Endothelial cell of umbilical vein (primary cell): ENCODE data around the gene PDE6B. TPM values are rescaled to one million over a fixed set of nuclear protein-coding genes. Genes with fewer than 3 reads are reported as not detected.

Experiments
- BruUV-seq: library from RNA; stranded (reverse); fragments of 400-500 nt; replicated peaks from 2 replicates; lab custom pipeline; 2021; lab: Mats Ljungman, UMichigan
- CTCF ChIA-PET: fragments of 300-600, 350-600 bp; sonication (Branson Sonifier 250); formaldehyde crosslinking; loops from one replicate; lab custom pipeline; 2021; ENCODE audit warnings: antibody characterized with exemption, inconsistent platforms; lab: Charles Lee
- POLR2A ChIA-PET: fragments of 300-600, 350-600 bp; sonication (Branson Sonifier 250); formaldehyde crosslinking; loops from one replicate; lab custom pipeline; 2021; ENCODE audit warnings: antibody characterized with exemption, inconsistent platforms; lab: Charles Lee
- DNase-seq: peaks from one replicate; pipeline ENCODE4 v3.0.0-alpha.2; 2011; ENCODE audit warnings: low read depth, low spot score
- FAIRE-seq: peaks from 2 replicates; lab custom pipeline; 2011; peaks lifted over from hg19 to GRCh38; lab: Jason Lieb, UNC
- H2AFZ ChIP-seq: 2 replicates; pipeline ENCODE4 v1.6.0; 2012; ENCODE audit warnings: low read depth, low read length, control low read depth, inconsistent platforms
- H3K27ac ChIP-seq: 2 replicates; pipeline ENCODE4 v1.5.1; 2011; ENCODE audit warnings: low read depth, mild to moderate bottlenecking, control low read depth, low read length, moderate library complexity; ENCODE audit not compliant: insufficient read depth
- H3K27me3 ChIP-seq, 2 experiments: 2 replicates each; pipeline versions ENCODE4 v1.6.0 to v1.6.1; 2011; ENCODE audit warnings: low read length in 2 of 2, mixed read lengths in 1 of 2; ENCODE audit not compliant: control insufficient read depth in 2 of 2, insufficient read depth in 2 of 2
- H3K36me3 ChIP-seq, 2 experiments: 2 replicates in 1 of 2; 3 replicates in 1 of 2; pipeline ENCODE4 v1.5.1; 2011; ENCODE audit warnings: low read length in 2 of 2, mild to moderate bottlenecking in 1 of 2, moderate library complexity in 1 of 2; ENCODE audit not compliant: control insufficient read depth in 2 of 2, insufficient read depth in 2 of 2; ENCODE audit errors: extremely low read depth in 1 of 2
- H3K4me1 ChIP-seq: 3 replicates; pipeline ENCODE4 v1.5.1; 2011; ENCODE audit warnings: mild to moderate bottlenecking, low read length; ENCODE audit not compliant: control insufficient read depth, insufficient read depth; ENCODE audit errors: extremely low read depth
- H3K4me2 ChIP-seq: 2 replicates; pipeline ENCODE4 v1.6.1; 2011; ENCODE audit warnings: low read length, control low read depth, mixed read lengths; ENCODE audit not compliant: insufficient read depth
- H3K4me3 ChIP-seq, 3 experiments: fragments of 200-600 bp in 1 of 3; sonication (generic), shearing (Covaris generic) in 1 of 3; replicated peaks in 1 of 3; 2 replicates each; pipeline ENCODE4 v1.5.1; 2011 to 2016; ENCODE audit warnings: control low read depth in 3 of 3, low read length in 3 of 3, mild to moderate bottlenecking in 2 of 3, inconsistent platforms in 1 of 3, low read depth in 1 of 3, moderate library complexity in 1 of 3; ENCODE audit not compliant: insufficient read depth in 1 of 3
- H3K79me2 ChIP-seq: 2 replicates; pipeline ENCODE4 v1.6.0; 2012; ENCODE audit warnings: low read length, inconsistent platforms; ENCODE audit not compliant: control insufficient read depth, insufficient read depth
- H3K9ac ChIP-seq: replicated peaks from 2 replicates; pipeline ENCODE3; 2011; ENCODE audit warnings: low read length, control low read depth; ENCODE audit not compliant: insufficient read depth; ENCODE audit errors: extremely low read depth
- H3K9me1 ChIP-seq: replicated peaks from 3 replicates; pipeline ENCODE4 v1.6.0; 2011; ENCODE audit warnings: mild to moderate bottlenecking, low read length; ENCODE audit not compliant: control insufficient read depth, insufficient read depth; ENCODE audit errors: extremely low read depth
- H3K9me3 ChIP-seq: replicated peaks from 2 replicates; pipeline ENCODE4 v1.5.1; 2012; ENCODE audit warnings: low read length, inconsistent platforms; ENCODE audit not compliant: control insufficient read depth, insufficient read depth
- H4K20me1 ChIP-seq: replicated peaks from 2 replicates; pipeline ENCODE3; 2011; ENCODE audit warnings: mild to moderate bottlenecking, low read length; ENCODE audit not compliant: control insufficient read depth, insufficient read depth; ENCODE audit errors: extremely low read depth
- EZH2 ChIP-seq: IDR thresholded peaks from 2 replicates; pipeline ENCODE4 v1.6.1; 2012; ENCODE audit warnings: borderline replicate concordance, low read depth, mild to moderate bottlenecking, moderate library complexity, low read length, inconsistent platforms; ENCODE audit not compliant: severe bottlenecking
- FOS ChIP-seq: IDR thresholded peaks from 2 replicates; pipeline ENCODE4 v1.6.1; 2011; ENCODE audit warnings: mild to moderate bottlenecking, low read length, moderate library complexity, borderline replicate concordance; ENCODE audit not compliant: insufficient read depth
- GATA2 ChIP-seq: IDR thresholded peaks from 2 replicates; pipeline ENCODE4 v1.7.0; 2011; ENCODE audit warnings: low read depth, mild to moderate bottlenecking, moderate library complexity, mixed read lengths, low read length; ENCODE audit not compliant: insufficient read length, insufficient read depth
- JUN ChIP-seq: IDR thresholded peaks from 2 replicates; pipeline ENCODE4 v1.6.1; 2011; ENCODE audit warnings: borderline replicate concordance, low read depth; ENCODE audit not compliant: insufficient read length, insufficient read depth
- MYC ChIP-seq: IDR thresholded peaks from one replicate; pipeline ENCODE4 v1.6.1; 2011; ENCODE audit warnings: mild to moderate bottlenecking, low read depth, low read length
- POLR2A ChIP-seq: IDR thresholded peaks from 2 replicates; pipeline ENCODE4 v1.6.1; 2012; ENCODE audit warnings: low read depth, mild to moderate bottlenecking, control low read depth, low read length
- POLR2AphosphoS5 ChIP-seq: IDR thresholded peaks from 2 replicates; pipeline ENCODE4 v1.6.1; 2012; ENCODE audit warnings: low read depth, mild to moderate bottlenecking, control low read depth, low read length, moderate library complexity; ENCODE audit not compliant: insufficient read depth
- dilution Hi-C: fragments of 300-500 bp; cut with MboI; formaldehyde crosslinking; loops from one replicate; pipeline ENCODE4 v1.15.0; 2019; ENCODE audit warnings: low sequenced_read_pairs; ENCODE audit not compliant: extremely low pct_ligation_motif_present
- intact Hi-C: fragments of 100-400 bp; cut with micrococcal nuclease; formaldehyde crosslinking; loops from one replicate; pipeline ENCODE4 v1.10.0; 2022
- polyA plus RNA-seq, 4 experiments: library from polyadenylated mRNA; depleted of rRNA in 3 of 4; stranded (reverse) in 3 of 4; unstranded in 1 of 4; fragments of >200 nt; gene quantifications; 2 replicates each; pipeline versions ENCODE4 v1.2.1 to v1.2.3, GENCODE V29; 2011 to 2012; ENCODE audit warnings: missing spikeins in 1 of 4
- total RNA-seq: library from RNA; stranded (reverse); gene quantifications from 2 replicates; pipeline ENCODE4 v1.2.3, GENCODE V29; 2021
- TF ChIP-seq, protein P1 (sequence below): IDR thresholded peaks from 2 replicates; pipeline ENCODE4 v1.6.1; 2011; ENCODE audit not compliant: insufficient read depth, insufficient read length
- TF ChIP-seq, protein P2 (sequence below), 2 donors: IDR thresholded peaks; 1 replicate in 1 of 2; 2 replicates in 1 of 2; pipeline ENCODE4 v1.5.1; 2011; ENCODE audit warnings: low read length in 2 of 2, mild to moderate bottlenecking in 2 of 2, moderate library complexity in 2 of 2, control low read depth in 1 of 2, inconsistent platforms in 1 of 2, low read depth in 1 of 2; ENCODE audit not compliant: insufficient read depth in 1 of 2; ENCODE audit errors: extremely low read depth in 1 of 2

PDE6B gene
- total and polyA plus RNA-seq, 2 donors (not counting 3 experiments of a cell fraction or from before 2014, with no cell fraction given), result 0.77 to 1.8 TPM

DNA sequence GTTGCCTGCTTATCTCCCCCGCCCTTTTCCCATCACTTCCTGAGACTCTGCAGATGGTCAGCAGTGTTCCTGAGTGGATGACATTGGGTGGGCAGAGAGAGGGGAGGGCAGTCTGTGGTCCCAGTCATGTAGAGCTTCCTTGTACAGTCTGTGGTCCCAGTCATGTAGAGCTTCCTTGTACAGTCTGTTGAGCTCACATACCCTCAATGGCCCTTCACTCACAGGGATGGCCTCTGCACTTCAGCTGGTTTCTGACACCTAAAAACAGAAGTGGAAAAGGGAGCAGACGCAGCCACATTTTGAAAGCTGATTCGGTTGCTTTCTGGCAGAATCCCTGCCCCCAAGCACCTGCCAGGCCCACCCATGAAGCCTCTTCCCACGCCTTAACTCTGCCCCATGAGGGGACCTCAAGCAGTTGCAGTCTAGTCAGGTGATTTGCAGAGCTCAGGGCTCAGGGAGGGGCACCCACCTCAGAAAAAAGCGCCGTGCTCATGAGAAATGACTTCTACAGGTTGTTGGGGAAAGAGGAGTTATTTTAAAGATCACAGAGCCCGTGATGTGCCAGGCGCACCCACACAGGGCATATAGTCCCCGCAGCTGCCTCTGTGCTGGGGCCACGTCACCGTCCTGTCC is 45.7 kb upstream of the PDE6B start:
- Histone ChIP-seq H4K20me1 (no peaks in the 10 kb centered on the region), H2AFZ (no peak overlapping the region), H3K36me3 (no peaks in the 10 kb centered on the region), H3K27me3 (peaks cover 27 to 38% of the 10 kb centered on the region in 2 experiments), H3K79me2 (no peaks in the 10 kb centered on the region), H3K9me3 (no peaks in the 10 kb centered on the region), H3K9me1 (no peaks in the 10 kb centered on the region), H3K9ac (no peak overlapping the region), H3K4me2 (no peak overlapping the region), H3K27ac (no peak overlapping the region), H3K4me3 (no peak overlapping the region), H3K4me1 (no peaks in the 10 kb centered on the region)
- ChIA-PET POLR2A (no interaction called here), CTCF (no interaction called here)
- intact Hi-C loops (no loop called here), dilution Hi-C loops (no loop called here)
- TF ChIP-seq EZH2 (no peak), MYC (no peak), POLR2AphosphoS5 (no peak), JUN (no peak), FOS (no peak), GATA2 (no peak), POLR2A (no peak)
- TF ChIP-seq, protein P1, sequence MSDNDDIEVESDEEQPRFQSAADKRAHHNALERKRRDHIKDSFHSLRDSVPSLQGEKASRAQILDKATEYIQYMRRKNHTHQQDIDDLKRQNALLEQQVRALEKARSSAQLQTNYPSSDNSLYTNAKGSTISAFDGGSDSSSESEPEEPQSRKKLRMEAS, result no peak
- TF ChIP-seq, protein P2, sequence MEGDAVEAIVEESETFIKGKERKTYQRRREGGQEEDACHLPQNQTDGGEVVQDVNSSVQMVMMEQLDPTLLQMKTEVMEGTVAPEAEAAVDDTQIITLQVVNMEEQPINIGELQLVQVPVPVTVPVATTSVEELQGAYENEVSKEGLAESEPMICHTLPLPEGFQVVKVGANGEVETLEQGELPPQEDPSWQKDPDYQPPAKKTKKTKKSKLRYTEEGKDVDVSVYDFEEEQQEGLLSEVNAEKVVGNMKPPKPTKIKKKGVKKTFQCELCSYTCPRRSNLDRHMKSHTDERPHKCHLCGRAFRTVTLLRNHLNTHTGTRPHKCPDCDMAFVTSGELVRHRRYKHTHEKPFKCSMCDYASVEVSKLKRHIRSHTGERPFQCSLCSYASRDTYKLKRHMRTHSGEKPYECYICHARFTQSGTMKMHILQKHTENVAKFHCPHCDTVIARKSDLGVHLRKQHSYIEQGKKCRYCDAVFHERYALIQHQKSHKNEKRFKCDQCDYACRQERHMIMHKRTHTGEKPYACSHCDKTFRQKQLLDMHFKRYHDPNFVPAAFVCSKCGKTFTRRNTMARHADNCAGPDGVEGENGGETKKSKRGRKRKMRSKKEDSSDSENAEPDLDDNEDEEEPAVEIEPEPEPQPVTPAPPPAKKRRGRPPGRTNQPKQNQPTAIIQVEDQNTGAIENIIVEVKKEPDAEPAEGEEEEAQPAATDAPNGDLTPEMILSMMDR (IDR thresholded peaks at IDR 0.05; ENCODE audit: extremely low read depth in 1 of 2, insufficient read depth in 1 of 2, low read depth in 1 of 2, low read length in 2 of 2), result no peak
- FAIRE-seq (no peak), DNase-seq (no peak)
- no TSS peak for BruUV-seq
